ENCODE results near the gene KIAA2012. TPM values are rescaled to one million over a fixed set of nuclear protein-coding genes. Genes with fewer than 3 reads are reported as not detected.

Gene KIAA2012
- total and polyA plus RNA-seq, 2 of the 8 experiments (the other 6 are each of a cell fraction or from before 2014, with no cell fraction given), result not detected

DNA sequence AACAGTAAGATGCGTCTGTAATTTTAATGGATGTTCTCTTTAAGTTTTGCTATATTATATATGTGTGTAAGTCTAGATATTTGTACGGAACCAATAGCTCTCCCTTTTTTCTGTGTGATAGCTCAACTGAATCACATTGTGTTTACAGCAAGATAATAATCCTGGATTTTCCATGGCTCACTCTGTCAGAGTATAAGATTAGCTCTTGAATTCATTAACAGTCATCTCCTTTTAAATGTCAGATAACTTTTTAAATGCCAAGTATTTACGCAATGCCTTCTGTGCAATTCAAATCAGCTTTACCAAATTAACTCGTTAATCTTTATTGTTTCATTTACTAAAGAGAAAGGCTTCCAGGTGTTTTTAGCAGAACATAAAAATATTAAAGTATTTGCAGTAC lies 76.9 kb downstream of the KIAA2012 start:
- Histone ChIP-seq H2AFZ (ENCODE audit: low read length) (no peak overlapping the region), H3K14ac (ENCODE audit: insufficient read length) (no peak overlapping the region), H3K4me3 (ENCODE audit: extremely low read depth in 1 of 4, insufficient read depth in 2 of 4, low read depth in 3 of 4, low read length in 4 of 4) (no peak overlapping the region), H3K9me3 (ENCODE audit: insufficient read depth in 2 of 2, low read depth in 1 of 2, low read length in 1 of 2) (no peaks in the 10 kb centered on the region), H2BK12ac (ENCODE audit: low read depth, low read length) (no peak overlapping the region), H2BK5ac (ENCODE audit: low read depth, low read length) (no peak overlapping the region), H3K4me2 (ENCODE audit: insufficient read depth in 1 of 2, low read depth in 2 of 2, low read length in 2 of 2) (peak overlapping the region in 1 of 2 experiments; percentile 39; a peak in 1 of 4 replicates), H4K20me1 (replicated peaks in 1 of 2; ENCODE audit: control insufficient read depth in 1 of 2, insufficient read depth in 2 of 2, low read length in 2 of 2) (no peaks in the 10 kb centered on the region), H3K4ac (replicated peaks; ENCODE audit: insufficient read length, low read depth, low read length) (no peak overlapping the region), H3K18ac (ENCODE audit: extremely low read depth, low read length) (no peak overlapping the region), H2BK15ac (ENCODE audit: low read length) (no peak overlapping the region), H4K8ac (ENCODE audit: extremely low read depth, insufficient read depth, low read length) (no peak overlapping the region), H3K79me1 (ENCODE audit: low read depth, low read length) (no peaks in the 10 kb centered on the region), H3K79me2 (ENCODE audit: control insufficient read depth in 1 of 2, insufficient read depth in 2 of 2, low read length in 2 of 2) (no peaks in the 10 kb centered on the region), H2BK20ac (ENCODE audit: low read length) (no peak overlapping the region), H3K4me1 (replicated peaks in 1 of 4; ENCODE audit: control insufficient read depth in 3 of 4, insufficient read depth in 4 of 4, low read length in 3 of 4) (peaks cover 5 to 18% (median 10%) of the 10 kb centered on the region in 4 experiments; a peak in 5 of 7 replicates), H3K23ac (ENCODE audit: insufficient read length) (no peak overlapping the region), H3K9ac (replicated peaks in 1 of 4; ENCODE audit: extremely low read depth in 1 of 4, low read depth in 3 of 4, low read length in 3 of 4) (no peak overlapping the region), H4K5ac (ENCODE audit: insufficient read length, low read depth, low read length) (no peak overlapping the region), H3K56ac (replicated peaks; ENCODE audit: insufficient read length, low read depth, low read length) (no peak overlapping the region), H3K23me2 (ENCODE audit: low read depth, low read length) (no peaks in the 10 kb centered on the region), H4K91ac (replicated peaks; ENCODE audit: insufficient read length, low read length) (no peak overlapping the region), H3K27ac (ENCODE audit: low read depth, low read length) (no peak overlapping the region), H2BK120ac (replicated peaks; ENCODE audit: low read depth, low read length) (no peak overlapping the region), H3K27me3 (replicated peaks in 1 of 4; ENCODE audit: control insufficient read depth in 3 of 4, extremely low read depth in 1 of 4, insufficient read depth in 3 of 4, low read length in 3 of 4) (peaks cover 0 to 2% (median 0%) of the 10 kb centered on the region in 4 experiments; a peak in 1 of 7 replicates), H3K36me3 (ENCODE audit: control insufficient read depth in 2 of 4, insufficient read depth in 4 of 4, low read length in 3 of 4) (no peaks in the 10 kb centered on the region), H2AK5ac (ENCODE audit: low read depth, low read length) (no peak overlapping the region)
- ChIA-PET POLR2A (ENCODE audit: partially characterized antibody) (interaction anchor here (0.6 to 1.3 kb wide), 2 partner anchors 114 to 198 kb away, joined by 3 to 5 read pairs; no protein-coding TSS in a partner anchor), CTCF (ENCODE audit: partially characterized antibody) (interaction anchor here (0.5 to 3.1 kb wide), 20 partner anchors 8 to 465 kb away, joined by 3 to 11 read pairs (median 3); partner anchors contain the start of gene KIAA2012)
- no peak for FAIRE-seq
- WGBS, 2 experiments (ENCODE audit: extremely low coverage in 1 of 2, insufficient coverage in 1 of 2, insufficient read length in 1 of 2, insufficient replicate concordance in 2 of 2, low coverage in 1 of 2, low lambda C conversion rate in 2 of 2, missing lambda C conversion rate in 1 of 2), result 92% methylated on average over 4 of the region's 4 CpGs; no CpG with 5 or more reads in 1 of the 2 experiments
- DNase-seq (ENCODE audit: low read depth in 1 of 2, low spot score in 2 of 2), result no peak
- TF ChIP-seq KDM4A (IDR thresholded peaks at IDR 0.05; ENCODE audit: low read depth, low read length, severe bottlenecking) (no peak), SP2 (IDR thresholded peaks at IDR 0.05; ENCODE audit: low read length) (no peak), E2F6 (IDR thresholded peaks at IDR 0.05) (no peak), CHD1 (IDR thresholded peaks at IDR 0.05; ENCODE audit: low read depth, low read length) (no peak), JUN (IDR thresholded peaks at IDR 0.05; ENCODE audit: low read depth, low read length) (no peak), POU5F1 (IDR thresholded peaks at IDR 0.05; ENCODE audit: low read depth, low read length) (no peak), NANOG (IDR thresholded peaks at IDR 0.05; ENCODE audit: insufficient read depth, low read depth, low read length, poor library complexity, severe bottlenecking) (no peak), HDAC6 (IDR thresholded peaks at IDR 0.05; ENCODE audit: low read depth, low read length) (no peak), BACH1 (IDR thresholded peaks at IDR 0.05; ENCODE audit: low read length) (no peak), TCF12 (IDR thresholded peaks at IDR 0.05; ENCODE audit: low read depth, low read length) (no peak), NRF1 (IDR thresholded peaks at IDR 0.05; ENCODE audit: low read depth, low read length) (no peak), SIX5 (IDR thresholded peaks at IDR 0.05; ENCODE audit: low read depth, low read length) (no peak)

Measured in H1 (cell line).